ENCODE measurements around the gene STXBP5.
"Not testable (repeated sequence)": the region's sequence is repeated elsewhere in the genome, so short reads cannot be mapped to it uniquely, and the experiment has no call there.

STXBP5 gene

DNA sequence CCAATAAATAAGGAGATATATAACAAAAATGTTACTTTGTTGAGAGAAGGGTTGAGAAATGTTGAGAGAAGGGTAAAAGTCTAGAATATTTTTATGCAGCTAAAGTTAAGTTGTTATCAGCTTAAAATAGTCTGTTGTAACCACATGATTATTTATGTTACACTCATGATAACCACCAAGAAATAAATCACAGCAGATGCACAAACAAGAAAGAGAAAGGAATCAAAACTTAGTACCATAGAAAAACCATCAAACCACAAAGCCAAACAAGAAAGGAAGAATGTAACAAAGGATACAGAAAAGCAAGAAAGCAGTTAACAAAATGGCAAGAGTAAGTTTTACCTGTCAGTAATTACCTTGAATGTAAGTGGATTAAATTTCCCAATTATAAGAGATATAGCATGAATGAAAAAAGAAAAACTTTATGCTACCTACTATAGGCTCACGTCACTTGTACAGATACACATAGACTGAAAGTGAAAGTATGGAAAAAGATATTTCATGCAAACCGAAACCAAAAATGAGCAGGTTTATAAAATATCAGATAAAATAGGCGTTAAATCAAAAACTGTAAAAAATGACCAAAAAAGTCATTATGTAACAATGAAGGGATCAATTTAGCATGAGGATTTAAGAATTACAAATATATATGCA is 93.6 kb downstream of the STXBP5 start:
- DNase-seq (ENCODE audit: low spot score): no peak

DNA sequence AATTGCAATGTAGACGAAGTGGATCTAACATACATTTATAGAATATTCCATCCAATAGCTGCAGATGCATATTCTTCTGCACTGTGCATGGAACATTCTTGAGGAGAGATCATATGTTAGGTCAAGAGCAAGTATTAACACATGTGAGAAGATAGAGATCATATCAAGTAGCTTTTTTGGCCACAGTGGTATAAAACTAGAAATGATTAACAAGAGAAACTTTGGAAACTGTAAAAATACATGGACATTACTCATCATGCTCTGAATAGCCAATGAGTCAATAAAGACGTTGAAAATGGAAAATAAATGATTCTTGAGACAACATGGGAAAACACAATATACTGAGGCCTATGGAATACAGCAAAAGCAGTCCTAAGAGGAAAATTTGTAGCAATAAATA is 94.2 kb downstream of the STXBP5 start:
- DNase-seq (ENCODE audit: low spot score): no peak

DNA sequence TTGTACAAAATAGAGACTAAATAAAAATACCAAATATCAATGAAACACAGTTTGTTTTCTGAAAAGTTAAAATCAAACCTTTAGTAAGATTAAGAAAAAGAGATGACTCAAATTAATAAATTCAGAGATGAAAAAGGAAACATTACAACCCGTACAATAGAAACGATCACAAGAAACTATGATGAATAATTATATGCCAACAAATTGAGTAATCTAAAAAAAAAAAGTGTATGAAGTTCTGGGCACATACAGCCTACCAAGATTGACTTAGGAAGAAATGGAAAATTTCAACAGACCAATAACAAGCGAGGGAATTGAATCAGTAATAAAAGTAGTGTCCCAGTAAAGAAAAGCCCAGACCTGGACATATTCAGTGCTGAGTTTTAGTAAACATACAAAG is 94.8 kb downstream of the STXBP5 start:
- DNase-seq (ENCODE audit: low spot score): no peak

DNA sequence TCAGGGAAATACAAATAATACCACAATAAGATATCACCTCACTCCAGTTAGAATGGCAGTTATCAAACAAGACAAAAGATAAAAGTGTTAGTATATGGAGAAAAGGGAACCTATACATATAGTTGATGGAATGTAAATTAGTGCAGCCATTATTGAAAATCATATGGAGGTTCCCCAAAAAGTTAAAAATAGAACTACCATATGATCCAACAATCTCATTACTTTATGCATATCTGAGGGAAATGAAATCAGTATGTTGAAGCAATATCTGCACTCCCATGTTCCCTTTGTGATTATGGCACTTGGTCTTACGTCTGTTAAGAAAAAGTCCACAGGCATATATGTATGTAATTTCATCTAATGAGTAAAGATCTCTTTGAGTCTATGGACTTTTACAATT is 96.9 kb downstream of the STXBP5 start:
- no peak for DNase-seq (ENCODE audit: low spot score)

DNA sequence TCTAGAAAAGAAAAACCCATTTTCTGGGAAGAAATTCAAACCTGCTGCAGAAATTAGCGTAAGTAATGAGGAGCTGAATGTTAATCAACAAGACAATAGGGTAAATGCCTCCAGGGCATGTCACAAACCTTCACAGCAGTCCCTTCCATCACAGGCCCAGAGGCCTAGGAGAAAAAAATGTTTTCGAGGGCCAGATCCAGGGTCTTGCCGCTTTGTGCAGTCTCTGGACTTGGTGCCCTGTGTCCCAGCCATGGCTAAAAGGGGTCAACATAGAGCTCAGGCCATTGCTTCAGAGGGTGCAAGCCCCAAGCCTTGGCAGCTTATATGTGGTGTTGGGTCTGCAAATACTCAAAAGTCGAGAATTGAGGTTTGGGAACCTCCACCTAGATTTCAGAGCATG is 99.8 kb downstream of the STXBP5 start:
- no peak for DNase-seq (ENCODE audit: low spot score)

DNA sequence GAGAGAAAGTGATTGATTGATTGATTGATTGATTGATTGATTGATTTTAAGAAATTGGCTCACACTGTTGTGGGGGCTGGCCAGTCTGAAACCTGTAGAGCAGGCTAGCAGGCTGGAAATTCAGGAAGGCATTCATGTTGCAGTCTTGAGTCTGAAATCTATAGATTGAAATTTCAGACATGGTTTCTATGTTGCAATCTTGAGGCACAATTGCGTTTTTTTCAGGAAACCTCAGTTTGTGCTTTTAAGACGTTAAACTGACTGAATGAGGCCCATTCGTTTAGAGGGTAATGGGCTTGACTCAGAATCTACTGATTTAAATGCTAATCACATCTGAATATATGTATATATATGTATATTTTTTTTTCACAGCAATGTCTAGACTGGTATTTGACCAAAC is 106.3 kb downstream of the STXBP5 start:
- DNase-seq (ENCODE audit: low spot score): no peak

DNA sequence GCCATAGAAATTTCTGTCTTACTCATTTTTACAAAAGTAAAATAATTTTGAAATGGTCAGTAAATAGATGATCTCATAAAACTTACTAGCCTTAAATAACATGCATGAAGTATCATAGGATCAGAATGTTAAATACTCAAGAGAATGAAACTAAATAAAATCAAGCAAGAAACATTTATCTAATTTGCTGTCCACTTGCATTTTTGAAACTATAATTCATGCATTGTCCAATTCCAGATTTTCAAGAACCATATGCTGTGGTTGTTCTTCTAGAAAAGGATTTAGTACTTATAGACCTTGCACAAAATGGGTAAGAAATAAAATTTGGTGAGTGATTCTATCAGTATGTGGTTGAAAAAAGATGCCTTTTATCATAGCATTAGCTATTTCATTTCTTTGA is 107.0 kb downstream of the STXBP5 start:
- no peak for DNase-seq (ENCODE audit: low spot score)

DNA sequence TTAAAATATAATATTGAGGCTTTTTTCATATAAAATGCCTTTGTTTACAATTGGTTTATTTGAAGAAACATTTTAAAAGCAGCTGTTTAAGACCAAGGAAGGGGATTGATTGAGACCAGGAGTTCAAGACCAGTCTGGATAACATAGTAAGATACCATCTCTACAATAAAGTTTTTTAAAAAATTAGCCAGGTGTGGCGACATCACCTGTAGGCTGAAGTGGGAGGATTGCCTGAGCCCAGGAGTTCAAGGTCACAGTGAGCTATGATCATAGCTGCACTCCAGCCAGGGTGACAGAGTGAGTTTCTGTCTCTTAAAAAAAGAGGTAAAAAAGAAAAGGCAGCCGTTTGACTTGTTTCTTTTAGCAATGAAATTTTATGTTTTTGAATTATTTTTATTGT is 117.0 kb downstream of the STXBP5 start:
- no peak for DNase-seq (ENCODE audit: low spot score)

DNA sequence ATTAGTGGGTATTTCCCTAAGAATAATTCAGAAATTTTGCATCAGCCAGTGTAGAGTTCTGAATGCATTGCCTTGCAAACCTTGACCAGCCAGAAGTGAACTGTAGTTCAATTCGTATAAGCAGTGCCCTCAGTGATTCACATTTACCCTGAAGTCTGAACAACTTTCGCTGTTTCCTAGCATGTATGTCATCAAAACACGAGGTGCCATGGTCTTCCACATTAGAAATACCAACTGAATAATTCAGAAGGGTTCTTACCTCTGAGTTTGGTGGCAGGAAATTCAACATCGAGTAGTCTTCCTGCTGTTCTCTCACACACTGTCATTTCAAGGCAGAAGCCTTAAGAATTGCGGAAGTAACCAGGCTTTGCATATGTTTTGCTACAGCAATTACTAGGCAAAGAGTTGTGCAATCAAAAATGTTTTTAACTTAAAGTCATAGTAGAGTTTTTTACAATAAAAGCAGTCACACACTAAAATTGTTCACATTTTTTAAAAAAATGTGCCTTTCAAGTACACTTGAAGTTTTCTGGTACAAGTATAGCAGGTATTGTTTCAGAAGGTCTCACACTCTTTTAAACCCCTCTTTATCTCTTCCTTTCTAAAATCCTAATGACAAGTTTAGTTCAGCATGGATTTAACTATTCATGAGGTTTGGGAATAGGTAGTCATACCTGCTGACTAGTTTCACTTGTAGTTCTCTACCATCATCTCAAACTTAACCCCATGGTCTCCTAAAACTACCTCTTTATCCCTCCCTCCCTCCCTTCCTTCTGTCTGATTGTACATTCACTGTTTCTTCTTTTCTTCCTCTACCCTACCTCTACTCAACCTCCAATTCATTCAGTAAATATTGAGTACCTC is 118.3 kb downstream of the STXBP5 start:
- no peak for DNase-seq (ENCODE audit: low spot score)

DNA sequence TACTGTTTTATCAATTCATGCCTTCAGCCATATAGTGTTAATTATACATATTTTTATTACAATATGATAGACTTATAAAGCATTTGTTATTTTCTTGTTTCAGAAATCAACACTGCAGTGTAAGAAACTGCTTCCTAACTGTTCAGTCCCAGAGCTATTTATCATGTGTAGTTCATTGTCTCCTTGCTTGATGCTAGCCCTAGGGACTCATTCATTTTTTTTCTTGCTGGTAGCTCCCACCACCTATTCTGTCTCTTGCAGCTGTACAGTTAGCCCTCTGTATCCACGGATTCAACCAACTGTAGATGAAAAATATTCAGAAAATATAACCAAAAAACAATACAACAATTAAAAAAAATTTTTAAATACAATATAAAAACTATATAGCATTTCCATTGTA is 121.3 kb downstream of the STXBP5 start:
- DNase-seq (ENCODE audit: low spot score): no peak

DNA sequence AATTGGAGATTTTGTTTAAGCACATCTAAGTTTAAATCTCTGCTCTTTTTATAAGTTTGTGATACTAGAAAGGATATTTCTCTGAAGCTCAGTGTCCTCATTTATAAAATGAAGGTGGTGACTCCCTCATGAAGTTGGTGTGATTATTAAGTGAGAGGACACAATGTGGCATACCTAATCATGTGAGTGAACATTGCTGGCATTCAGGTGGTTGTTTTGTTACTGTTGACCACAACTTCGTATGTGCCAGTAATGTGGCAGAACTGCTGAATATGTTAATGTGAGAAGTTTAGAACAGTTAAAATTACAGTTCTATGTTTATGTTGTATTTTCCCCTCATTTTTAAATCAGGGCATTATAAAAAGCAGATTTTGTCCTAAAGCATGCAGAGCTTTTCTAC is 127.2 kb downstream of the STXBP5 start:
- DNase-seq (ENCODE audit: low spot score): no peak

DNA sequence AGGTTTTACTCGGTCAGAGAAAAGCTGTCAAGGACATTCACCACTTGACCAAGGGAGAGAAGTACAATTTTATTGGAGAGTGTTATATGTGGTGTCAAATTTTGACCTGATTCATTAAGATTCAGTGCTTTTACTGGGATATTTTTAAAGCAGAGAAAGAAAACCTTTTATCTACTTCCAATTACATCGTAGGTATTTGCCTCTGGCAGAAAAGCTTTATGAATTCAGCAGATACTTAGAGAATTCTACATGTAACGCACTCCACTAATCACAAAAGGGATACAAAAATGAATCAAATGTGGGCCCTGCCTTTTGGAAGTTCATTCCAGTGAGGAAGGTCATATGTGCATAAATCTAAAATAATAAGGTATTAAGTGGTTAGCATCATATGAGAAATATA is 133.7 kb downstream of the STXBP5 start:
- DNase-seq (ENCODE audit: low spot score): no peak

DNA sequence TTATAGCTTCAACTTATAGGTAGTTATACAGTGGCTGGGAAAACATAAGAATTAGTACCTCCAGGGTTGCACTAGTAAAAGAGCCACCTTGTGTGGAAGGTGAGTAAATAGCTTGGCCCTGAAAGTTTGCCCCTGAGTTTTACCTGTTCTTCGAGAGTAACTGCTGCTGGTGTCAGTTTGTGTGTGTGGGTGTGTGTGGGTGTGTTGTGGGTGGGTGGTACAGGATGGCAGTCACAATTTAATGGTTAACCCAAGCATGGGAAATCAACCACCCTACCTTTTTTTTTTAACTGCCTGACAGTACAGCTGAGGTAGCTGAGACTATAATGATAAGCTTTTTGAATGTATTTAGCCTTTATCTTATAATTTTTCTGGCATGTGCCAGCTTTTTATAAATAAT is 137.3 kb downstream of the STXBP5 start:
- no peak for DNase-seq (ENCODE audit: low spot score)

DNA sequence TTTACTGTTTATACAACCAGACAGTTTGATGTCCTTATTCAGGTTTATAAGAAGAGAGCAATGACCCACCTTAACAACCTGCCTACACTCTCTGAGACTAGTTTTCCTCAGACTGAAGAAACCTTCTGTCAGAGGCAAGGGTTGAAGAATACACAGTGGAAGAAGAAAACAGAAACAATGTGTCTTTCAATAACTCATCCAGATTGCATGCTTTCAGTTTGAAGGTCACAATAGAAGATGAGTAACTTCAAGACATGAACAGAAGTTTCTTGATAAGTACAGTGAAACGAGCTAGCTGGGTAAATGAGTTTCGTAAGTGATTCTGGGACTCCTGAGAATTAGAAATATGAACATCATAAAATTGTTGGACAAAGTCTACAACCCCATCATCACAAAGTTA is 141.7 kb downstream of the STXBP5 start:
- DNase-seq (ENCODE audit: low spot score): no peak

DNA sequence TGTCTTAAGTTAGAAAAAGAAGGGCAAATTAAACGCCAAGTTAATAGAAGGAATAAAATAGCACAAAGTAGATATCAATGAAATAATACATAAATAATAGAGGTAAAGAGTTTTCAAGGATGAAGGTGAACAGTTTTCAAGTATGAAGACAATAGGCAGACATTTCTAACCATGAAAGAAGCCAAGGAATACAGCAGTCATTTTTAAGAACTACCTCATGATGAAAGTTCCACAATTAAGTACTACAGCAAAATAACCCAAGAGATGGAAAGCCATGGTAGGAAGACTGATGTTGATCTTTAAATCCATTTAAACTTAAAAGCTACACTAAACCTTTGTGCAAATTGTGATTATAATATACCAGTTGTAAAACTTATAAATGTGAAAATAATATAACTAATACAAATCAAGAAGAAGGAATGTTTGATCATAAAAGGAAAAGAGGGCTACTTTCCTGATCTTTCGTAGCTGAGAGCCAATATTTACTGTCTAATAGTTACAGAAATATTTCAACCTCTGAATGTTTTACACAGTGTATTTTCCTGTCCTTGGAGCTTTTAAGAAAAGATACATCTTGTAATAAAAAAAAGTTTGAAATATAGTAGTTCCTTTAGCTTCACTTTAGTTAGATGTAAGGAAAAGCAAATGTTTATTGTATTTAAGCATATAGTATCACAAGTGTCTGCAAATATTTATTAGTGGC is 143.1 kb downstream of the STXBP5 start:
- DNase-seq (ENCODE audit: low spot score): no peak

DNA sequence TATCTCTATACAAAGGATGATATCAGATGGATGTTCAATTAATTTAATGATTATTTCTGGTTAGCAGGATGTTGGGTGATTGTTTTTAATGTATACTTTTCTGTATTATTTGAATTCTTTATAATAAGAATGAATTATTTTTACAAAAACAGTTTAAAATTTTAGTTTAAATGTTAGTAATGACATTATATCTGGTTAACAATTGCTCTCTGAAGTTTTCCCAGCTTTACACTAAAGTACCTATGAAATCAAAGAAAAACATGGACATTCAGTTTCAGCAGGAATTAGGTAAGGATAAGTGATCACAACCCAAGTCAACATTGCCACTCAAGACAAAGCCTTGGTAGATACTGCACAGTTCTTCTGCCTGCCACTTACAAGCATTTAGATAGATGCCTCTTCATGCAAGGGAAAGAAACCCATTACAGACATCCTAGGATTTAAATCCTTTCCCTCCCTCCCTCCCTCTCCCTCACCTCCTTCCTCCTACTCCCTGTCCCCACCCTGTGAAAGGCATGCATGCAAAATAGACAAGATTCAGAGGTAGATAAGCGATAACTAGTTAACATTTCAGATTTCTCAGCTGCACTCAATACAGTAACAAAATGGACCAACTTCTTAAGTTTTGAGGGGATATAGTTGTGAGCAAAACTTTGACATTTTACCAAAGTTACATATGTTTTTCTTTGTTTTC is 143.8 kb downstream of the STXBP5 start:
- DNase-seq (ENCODE audit: low spot score): no peak

DNA sequence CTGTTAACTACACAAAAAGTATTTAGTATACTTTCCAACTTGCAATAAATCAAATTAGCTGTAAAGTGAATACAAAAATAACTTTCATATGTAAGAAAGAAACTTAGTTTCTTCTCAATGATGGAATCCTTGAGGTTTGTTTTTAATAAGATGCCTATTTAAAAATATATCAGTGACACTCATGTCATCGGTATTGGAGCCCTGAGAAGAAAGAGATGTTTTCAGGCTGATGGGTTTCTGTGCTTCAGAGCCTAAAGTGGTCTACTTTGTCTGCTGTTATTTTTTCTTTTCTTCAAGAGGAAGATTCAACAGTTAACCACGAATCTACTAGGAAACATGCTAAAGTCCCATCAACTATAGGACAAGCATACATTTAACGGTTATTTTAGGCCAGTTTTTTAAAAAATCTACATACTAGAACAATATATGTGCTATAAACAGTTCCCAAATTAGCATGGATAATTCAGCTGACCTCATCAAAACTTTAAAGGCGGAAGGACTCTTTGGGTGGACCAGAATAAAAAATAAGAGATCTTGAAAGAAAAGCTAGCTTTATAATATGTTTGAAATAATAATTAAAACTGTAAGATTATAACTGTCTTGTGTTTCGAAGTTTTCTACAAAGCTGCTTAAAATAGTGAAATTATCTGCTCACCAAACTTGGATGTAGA is 157.2 kb downstream of the STXBP5 start:
- no peak for DNase-seq (ENCODE audit: low spot score)

DNA sequence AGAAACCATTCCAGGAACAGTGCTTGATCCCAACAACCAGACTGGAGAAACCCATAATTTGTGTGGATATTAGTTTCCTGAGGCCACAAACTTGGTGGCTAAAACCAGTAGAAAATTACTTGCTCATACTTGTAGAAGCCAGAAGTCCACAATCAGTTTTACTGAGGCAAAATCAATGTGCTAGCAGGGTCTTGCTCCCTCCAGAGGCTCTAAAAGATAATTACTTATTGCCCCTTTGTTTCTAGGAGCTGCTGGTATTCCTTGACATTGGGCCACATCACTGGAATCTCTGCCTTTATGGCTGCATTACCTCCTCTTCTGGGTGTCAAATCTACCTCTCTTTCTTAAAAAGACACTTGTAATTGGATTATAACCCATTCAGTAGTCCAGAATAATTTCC is 162.1 kb downstream of the STXBP5 start:
- no peak for DNase-seq (ENCODE audit: low spot score)

DNA sequence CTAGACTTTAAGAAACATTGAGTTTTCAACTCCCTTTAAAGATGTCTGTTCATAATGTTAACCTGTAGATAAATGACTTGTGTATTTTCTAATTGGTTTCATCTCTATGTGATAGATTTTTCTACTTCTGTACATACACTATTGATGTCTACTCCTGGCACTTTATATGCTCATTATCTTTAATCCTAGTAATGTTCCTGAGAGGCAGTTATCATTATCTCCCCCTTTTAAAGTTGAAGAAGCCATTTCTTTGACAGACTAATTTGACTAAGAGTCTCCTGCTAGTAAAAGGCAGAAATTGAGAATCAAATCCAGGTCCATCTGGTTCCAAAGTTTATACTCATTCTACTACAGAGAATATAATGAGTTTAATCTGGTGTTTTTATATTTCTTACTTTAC is 167.1 kb downstream of the STXBP5 start:
- no peak for DNase-seq (ENCODE audit: low spot score)

DNA sequence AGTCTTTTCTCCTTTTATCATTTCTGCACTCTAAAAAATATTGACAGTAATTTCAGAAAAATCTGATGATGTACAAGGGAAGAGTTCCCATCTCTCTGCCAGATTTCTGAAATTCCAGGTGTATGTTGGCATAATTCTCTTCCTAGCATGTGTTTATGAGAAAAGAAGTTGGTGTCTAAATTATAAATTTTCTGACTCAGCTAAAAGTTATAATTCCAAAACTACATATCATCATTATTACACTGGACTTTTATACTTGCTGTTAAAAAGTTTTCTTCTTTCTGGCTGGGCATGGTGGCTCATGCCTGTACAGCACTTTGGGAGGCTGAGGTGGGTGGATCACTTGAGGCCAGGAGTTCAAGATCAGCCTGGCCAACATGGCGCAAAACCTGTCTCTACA is 168.6 kb downstream of the STXBP5 start:
- DNase-seq (ENCODE audit: low spot score): no peak

DNA sequence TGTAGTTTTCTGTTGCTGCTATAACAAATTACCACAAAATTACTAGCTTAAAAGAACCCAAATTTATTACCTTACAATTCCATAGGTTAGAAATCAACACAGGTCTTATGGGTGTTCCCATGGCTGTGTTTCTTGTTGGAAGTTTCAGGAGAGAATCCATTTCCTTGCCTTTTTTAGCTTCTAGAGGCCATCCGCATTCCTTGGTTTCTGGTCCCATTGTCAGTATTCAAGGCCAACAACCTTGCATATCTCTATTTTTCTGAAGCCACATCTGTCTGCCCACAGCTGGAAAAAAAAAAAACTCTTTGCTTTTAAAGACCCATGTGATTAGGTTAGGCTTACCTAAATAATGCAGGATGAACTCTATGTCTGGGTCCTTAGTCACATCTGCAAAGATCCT is 174.6 kb downstream of the STXBP5 start:
- no peak for DNase-seq (ENCODE audit: low spot score)

DNA sequence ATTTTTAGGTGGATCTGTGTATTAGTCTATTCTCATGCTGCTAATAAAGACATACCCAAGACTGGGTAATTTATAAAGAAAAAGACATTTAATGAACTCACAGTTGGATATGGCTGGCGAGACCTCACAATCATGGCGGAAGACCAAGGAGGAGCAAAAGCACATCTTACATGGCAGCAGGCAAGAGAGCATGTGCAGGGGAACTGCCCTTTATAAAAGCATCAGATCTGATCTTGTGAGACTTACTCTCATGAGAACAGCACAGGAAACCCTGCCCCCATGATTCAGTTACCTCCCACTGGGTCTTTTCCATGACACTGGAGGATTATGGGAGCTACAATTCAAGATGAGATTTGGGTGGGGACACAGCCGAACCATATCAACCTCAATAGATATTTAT is 176.6 kb downstream of the STXBP5 start:
- DNase-seq (ENCODE audit: low spot score): not testable (repeated sequence)

All from ecto neural progenitor cell (in vitro differentiated cells).